Keratinocyte (primary cell): ENCODE data around the gene CLCN4. TPM values are rescaled to one million over a fixed set of nuclear protein-coding genes. Genes with fewer than 3 reads are reported as not detected.

Experiments
- DNase-seq: peaks from one replicate; pipeline ENCODE4 v3.0.0-alpha.2; 2011; ENCODE audit warnings: low read depth, missing footprints, low spot score
- FAIRE-seq: peaks from 2 replicates; lab custom pipeline; 2011; peaks lifted over from hg19 to GRCh38; lab: Jason Lieb, UNC
- H2AFZ ChIP-seq: 2 replicates; pipeline ENCODE4 v1.6.0; 2012; ENCODE audit warnings: low read length, control low read depth, inconsistent platforms; ENCODE audit not compliant: control insufficient read depth
- H3K27ac ChIP-seq: 2 replicates; pipeline ENCODE4 v1.5.1; 2011; ENCODE audit warnings: low read length; ENCODE audit not compliant: control insufficient read depth, insufficient read depth
- H3K27me3 ChIP-seq: 3 replicates; pipeline ENCODE4 v1.6.0; 2011; ENCODE audit warnings: low read length; ENCODE audit not compliant: control insufficient read depth, insufficient read depth; ENCODE audit errors: extremely low read depth
- H3K36me3 ChIP-seq, 2 experiments: 2 replicates in 1 of 2; 3 replicates in 1 of 2; pipeline ENCODE4 v1.5.1; 2011; ENCODE audit warnings: low read length in 2 of 2, mild to moderate bottlenecking in 1 of 2; ENCODE audit not compliant: control insufficient read depth in 2 of 2, insufficient read depth in 2 of 2; ENCODE audit errors: extremely low read depth in 1 of 2
- H3K4me1 ChIP-seq: 3 replicates; pipeline ENCODE4 v1.5.1; 2011; ENCODE audit warnings: low read length; ENCODE audit not compliant: control insufficient read depth, insufficient read depth; ENCODE audit errors: extremely low read depth
- H3K4me2 ChIP-seq: 3 replicates; pipeline ENCODE4 v1.6.0; 2011; ENCODE audit warnings: low read depth, low read length; ENCODE audit not compliant: control insufficient read depth, insufficient read depth; ENCODE audit errors: extremely low read depth
- H3K4me3 ChIP-seq, 3 experiments: fragments of 200-600 bp in 1 of 3; sonication (generic) in 1 of 3; 2 replicates in 2 of 3; 3 replicates in 1 of 3; pipeline ENCODE4 v1.5.1; 2011 to 2016; ENCODE audit warnings: low read length in 3 of 3, mild to moderate bottlenecking in 3 of 3, control low read depth in 2 of 3, inconsistent platforms in 1 of 3, low read depth in 1 of 3, mixed read lengths in 1 of 3, mixed run types in 1 of 3, moderate library complexity in 1 of 3; ENCODE audit not compliant: control insufficient read depth in 2 of 3, insufficient read depth in 2 of 3; ENCODE audit errors: extremely low read depth in 1 of 3
- H3K79me2 ChIP-seq: 2 replicates; pipeline ENCODE4 v1.6.0; 2012; ENCODE audit warnings: low read length; ENCODE audit not compliant: control insufficient read depth, insufficient read depth
- H3K9ac ChIP-seq: 3 replicates; pipeline ENCODE4 v1.6.0; 2011; ENCODE audit warnings: low read length; ENCODE audit not compliant: control insufficient read depth, insufficient read depth; ENCODE audit errors: extremely low read depth
- H3K9me1 ChIP-seq: 3 replicates; pipeline ENCODE4 v1.6.0; 2011; ENCODE audit warnings: low read length; ENCODE audit not compliant: control insufficient read depth, insufficient read depth; ENCODE audit errors: extremely low read depth
- H3K9me3 ChIP-seq: 2 replicates; pipeline ENCODE4 v1.5.1; 2012; ENCODE audit warnings: low read depth, low read length; ENCODE audit not compliant: control insufficient read depth
- H4K20me1 ChIP-seq: 3 replicates; pipeline ENCODE4 v1.6.0; 2011; ENCODE audit warnings: low read length; ENCODE audit not compliant: control insufficient read depth, insufficient read depth; ENCODE audit errors: extremely low read depth
- CTCF ChIP-seq, 3 experiments: IDR thresholded peaks in 1 of 3; conservative IDR thresholded peaks in 1 of 3; optimal IDR thresholded peaks in 1 of 3; 2 replicates in 2 of 3; 3 replicates in 1 of 3; pipeline versions ENCODE3 to v1.5.1; 2011; ENCODE audit warnings: low read length in 3 of 3, mild to moderate bottlenecking in 3 of 3, moderate library complexity in 2 of 3, control low read depth in 1 of 3, inconsistent platforms in 1 of 3; ENCODE audit not compliant: insufficient read depth in 2 of 3; ENCODE audit errors: extremely low read depth in 1 of 3
- EZH2 ChIP-seq: IDR thresholded peaks from one replicate; pipeline ENCODE4 v1.6.1; 2012; ENCODE audit warnings: inconsistent platforms, mild to moderate bottlenecking, low read length, moderate library complexity
- dilution Hi-C: fragments of 300-500 bp; cut with MboI; formaldehyde crosslinking; loops from one replicate; pipeline ENCODE4 v1.7.0; 2020; ENCODE audit warnings: low sequenced_read_pairs; ENCODE audit not compliant: extremely low pct_ligation_motif_present
- polyA plus RNA-seq, 5 experiments: library from polyadenylated mRNA; depleted of rRNA in 3 of 5; stranded (reverse) in 3 of 5; stranded (forward) in 1 of 5; unstranded in 1 of 5; fragments of >200 nt; gene quantifications; 1 replicate in 1 of 5; 2 replicates in 3 of 5; 3 replicates in 1 of 5; pipeline versions ENCODE4 v1.2.1 to v1.2.3, GENCODE V29; 2011 to 2012; ENCODE audit warnings: missing spikeins in 2 of 5, low read depth in 1 of 5, low replicate concordance in 1 of 5

CLCN4 gene
- polyA plus RNA-seq, 1 donor (not counting 4 experiments of a cell fraction or from before 2014, with no cell fraction given): 0.24 TPM

GRCh38 chrX:10163031-10163430 is 6.3 kb downstream of the CLCN4 start:
- peaks cover 12% of the 10 kb centered on the region for H3K27me3 ChIP-seq
- DNase-seq (no peak), FAIRE-seq (no peak)
- H4K20me1 ChIP-seq: no peaks in the 10 kb centered on the region
- H3K36me3 ChIP-seq: no peaks in the 10 kb centered on the region
- H3K4me2 ChIP-seq: no peak overlapping the region
- dilution Hi-C loops: no loop called here
- no peak overlapping the region for H2AFZ ChIP-seq
- H3K27ac ChIP-seq: no peak overlapping the region
- peaks cover 4% of the 10 kb centered on the region for H3K9me3 ChIP-seq
- TF ChIP-seq CTCF (optimal IDR thresholded peaks at IDR 0.05 in 1 of 3, IDR thresholded peaks at IDR 0.05 in 1 of 3, conservative IDR thresholded peaks at IDR 0.05 in 1 of 3; ENCODE audit: extremely low read depth in 1 of 3, insufficient read depth in 2 of 3, low read length in 3 of 3) (no peak), EZH2 (no peak)
- H3K9ac ChIP-seq: no peak overlapping the region
- no peaks in the 10 kb centered on the region for H3K4me1 ChIP-seq
- H3K9me1 ChIP-seq: no peaks in the 10 kb centered on the region
- no peaks in the 10 kb centered on the region for H3K79me2 ChIP-seq
- no peak overlapping the region for H3K4me3 ChIP-seq

DNA sequence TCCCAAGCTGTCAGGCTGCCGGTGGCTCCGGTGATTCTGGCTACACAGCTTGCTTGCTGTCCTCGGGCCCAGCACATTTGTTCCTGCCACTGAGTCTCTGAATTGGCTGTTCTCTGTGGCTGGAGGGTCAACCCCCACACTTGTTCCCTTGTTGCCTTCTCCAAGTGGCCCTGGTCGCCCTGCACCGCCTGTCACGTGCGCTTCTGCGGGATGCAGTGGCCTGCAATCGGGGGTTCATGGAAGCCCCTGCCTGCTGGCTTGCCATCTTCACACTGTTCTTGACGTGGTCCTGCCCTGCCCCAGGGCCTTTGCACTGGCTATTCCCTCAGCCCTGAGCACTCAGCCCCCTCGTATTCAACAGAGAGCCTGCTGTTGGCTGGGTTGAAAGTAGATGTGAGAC is 8.1 kb downstream of the CLCN4 start:
- H3K9me1 ChIP-seq: no peaks in the 10 kb centered on the region
- FAIRE-seq (no peak), DNase-seq (no peak)
- H3K36me3 ChIP-seq: no peaks in the 10 kb centered on the region
- H3K4me2 ChIP-seq: no peak overlapping the region
- dilution Hi-C loops: no loop called here
- no peaks in the 10 kb centered on the region for H3K79me2 ChIP-seq
- H3K4me1 ChIP-seq: no peaks in the 10 kb centered on the region
- H3K27ac ChIP-seq: no peak overlapping the region
- peaks cover 4% of the 10 kb centered on the region for H3K9me3 ChIP-seq
- no peaks in the 10 kb centered on the region for H4K20me1 ChIP-seq
- H3K27me3 ChIP-seq: peaks cover 7% of the 10 kb centered on the region
- no peak overlapping the region for H3K9ac ChIP-seq
- H3K4me3 ChIP-seq: no peak overlapping the region
- no peak overlapping the region for H2AFZ ChIP-seq
- TF ChIP-seq EZH2 (no peak), CTCF (optimal IDR thresholded peaks at IDR 0.05 in 1 of 3, IDR thresholded peaks at IDR 0.05 in 1 of 3, conservative IDR thresholded peaks at IDR 0.05 in 1 of 3; ENCODE audit: extremely low read depth in 1 of 3, insufficient read depth in 2 of 3, low read length in 3 of 3) (no peak)
